HG02938 (cell line): Measurements from ENCODE around the gene STPG2.

Experiments
- ATAC-seq: cut with Tn5 transposase; IDR thresholded peaks from one replicate; pipeline ENCODE4 v1.9.1; 2021; ENCODE audit warnings: mild to moderate bottlenecking, moderate library complexity; ENCODE audit not compliant: unreplicated experiment

Gene STPG2

DNA sequence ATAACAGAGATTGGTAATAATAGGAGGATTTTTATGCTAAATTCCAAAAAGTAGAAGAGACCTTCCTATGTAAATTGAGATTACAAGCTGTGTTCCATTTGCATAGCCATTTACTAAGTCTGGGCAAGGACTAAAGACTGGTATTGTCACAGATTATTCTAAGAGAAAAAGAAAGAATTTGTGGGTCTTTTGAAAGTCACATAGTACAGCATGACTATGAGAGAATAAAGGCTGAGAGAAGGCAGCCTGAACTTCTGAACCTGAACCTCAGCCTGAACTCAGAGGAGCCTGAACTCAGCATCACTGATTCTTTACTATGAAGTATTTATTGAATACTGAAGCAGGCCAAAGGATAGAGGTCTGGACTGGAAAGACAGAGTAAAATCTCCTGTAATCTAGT is 297.5 kb downstream of the STPG2 start:
- no peak for ATAC-seq

DNA sequence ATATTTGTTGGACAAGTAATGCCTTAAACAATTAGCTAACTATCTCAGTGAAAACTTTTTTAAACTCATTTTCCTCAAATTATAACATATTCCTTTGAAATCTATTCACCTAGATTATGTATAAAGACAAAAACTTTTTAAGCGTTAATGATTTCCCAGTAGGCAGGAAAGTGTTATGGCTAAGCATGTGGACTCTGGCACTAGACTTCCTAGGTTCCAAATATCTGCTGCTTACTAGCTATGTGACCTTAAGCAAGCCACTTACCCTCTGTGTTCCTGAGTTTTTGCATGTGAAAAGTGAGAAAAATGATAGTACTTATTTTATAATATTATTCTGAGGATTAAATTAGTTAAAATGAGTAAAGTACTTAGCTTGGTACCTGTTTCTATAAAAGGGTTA is 301.8 kb downstream of the STPG2 start:
- no peak for ATAC-seq

DNA sequence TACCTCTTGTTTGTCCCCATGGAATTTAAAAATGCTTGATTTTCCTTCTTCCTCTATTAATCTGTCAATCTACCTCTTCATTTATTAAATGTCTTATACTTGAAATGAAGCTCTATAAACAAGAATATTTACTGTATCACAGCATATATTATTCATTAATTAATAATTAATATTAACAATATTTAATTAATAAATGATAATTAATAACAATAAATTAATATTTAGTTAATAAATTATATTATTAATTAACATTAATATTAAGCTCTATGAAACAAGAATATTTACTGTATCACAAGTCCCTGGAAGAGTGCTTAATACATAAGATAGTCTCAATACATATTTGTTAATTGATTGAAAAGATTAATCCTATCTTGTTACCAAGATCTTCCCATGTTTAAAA is 306.6 kb downstream of the STPG2 start:
- ATAC-seq, result no peak

DNA sequence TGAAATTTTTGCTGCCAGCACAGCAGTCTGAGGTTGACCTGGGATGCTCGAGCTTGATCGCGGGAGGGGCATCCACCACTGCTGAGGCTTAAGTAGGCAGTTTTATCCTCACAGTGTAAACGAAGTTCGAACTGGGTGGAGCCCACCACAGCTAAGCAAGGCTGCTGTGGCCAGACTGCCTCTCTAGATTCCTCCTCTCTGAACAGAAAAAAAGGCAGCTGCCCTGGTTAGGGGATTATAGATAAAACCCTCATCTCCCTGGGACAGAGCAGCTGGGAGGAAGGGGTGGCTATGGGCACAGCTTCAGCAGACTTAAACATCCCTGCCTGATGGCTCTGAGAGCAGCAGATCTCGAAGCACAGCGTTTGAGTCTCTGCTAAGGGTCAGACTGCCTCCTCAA is 314.6 kb downstream of the STPG2 start:
- no peak for ATAC-seq

DNA sequence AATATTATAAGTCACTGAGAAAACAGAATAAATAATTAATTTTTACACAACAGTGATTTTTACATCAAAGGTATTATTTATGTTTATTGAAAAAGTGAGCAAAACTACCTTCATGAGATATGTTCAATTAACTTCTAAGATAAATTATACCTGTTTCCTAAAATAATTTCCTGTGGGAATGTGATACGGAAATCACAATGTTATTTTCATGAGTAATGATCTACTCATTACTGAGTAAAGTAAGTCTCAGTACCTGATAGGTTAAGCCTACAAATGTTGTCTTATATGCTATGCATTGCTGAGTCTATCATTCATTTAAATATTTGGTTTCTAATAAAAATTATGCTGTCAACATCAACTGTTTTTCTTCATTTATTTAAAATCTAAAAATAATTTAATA is 324.0 kb downstream of the STPG2 start:
- no peak for ATAC-seq

DNA sequence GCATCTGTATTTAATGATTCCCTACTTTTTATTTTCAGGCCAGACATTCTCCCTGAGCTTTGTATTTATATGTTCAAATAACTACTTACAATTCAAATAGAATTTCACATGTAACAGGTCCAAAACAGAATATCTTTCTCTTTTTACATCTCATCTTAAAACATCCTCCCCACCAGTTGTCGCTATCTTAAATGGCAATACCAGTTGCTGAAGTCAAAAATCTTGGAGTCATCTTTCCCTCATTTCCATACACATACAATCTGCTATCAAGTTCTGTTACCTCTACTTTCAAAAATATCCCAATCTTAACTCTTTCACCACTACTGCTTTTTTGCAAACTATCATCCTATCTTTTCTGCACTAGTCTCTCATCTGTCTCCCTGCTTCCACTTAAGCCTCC is 330.5 kb downstream of the STPG2 start:
- ATAC-seq, result no peak

DNA sequence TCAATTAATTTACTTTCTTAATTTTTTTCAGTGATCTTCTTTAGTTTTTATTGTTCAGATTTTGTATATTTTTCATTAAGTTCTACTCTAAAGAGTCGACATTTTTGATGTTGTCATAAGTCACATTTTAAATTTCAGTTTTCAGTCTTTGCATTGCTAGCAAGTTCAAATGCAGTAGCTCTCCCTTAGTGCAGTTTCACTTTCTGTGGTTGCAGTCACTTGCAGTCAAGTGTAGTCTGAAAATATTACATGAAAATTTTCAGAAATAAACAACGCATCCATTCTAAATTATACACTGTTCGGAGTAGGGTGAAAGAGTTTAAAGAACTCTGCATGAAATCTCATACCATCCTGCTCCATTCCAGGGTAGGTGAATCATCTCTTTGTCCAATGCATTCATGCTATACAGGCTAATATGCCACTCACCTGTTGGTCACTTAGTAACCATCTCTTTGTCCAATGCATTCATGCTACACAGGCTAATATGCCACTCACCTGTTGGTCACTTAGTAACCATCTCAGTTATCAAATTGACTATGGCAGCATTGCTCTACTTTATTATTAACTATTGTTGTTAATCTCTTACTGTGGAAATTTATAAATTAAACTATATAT is 356.9 kb downstream of the STPG2 start:
- no peak for ATAC-seq

DNA sequence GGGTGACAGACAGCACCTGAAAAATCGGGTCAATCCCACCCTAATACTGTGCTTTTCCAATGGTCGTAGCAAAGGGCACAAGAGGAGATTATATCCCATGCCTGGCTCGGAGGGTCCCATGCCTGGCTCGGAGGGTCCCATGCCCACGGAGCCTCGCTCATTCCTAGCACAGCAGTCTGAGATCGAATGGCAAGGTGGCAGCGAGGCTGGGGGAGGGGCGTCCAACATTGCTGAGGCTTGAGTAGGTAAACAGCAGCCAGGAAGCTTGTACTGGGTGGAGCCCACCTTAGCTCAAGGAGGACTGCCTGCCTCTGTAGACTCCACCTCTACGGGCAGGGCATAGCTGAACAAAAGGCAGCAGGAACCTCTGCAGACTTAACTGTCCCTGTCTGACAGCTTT is 365.1 kb downstream of the STPG2 start:
- ATAC-seq, result no peak

DNA sequence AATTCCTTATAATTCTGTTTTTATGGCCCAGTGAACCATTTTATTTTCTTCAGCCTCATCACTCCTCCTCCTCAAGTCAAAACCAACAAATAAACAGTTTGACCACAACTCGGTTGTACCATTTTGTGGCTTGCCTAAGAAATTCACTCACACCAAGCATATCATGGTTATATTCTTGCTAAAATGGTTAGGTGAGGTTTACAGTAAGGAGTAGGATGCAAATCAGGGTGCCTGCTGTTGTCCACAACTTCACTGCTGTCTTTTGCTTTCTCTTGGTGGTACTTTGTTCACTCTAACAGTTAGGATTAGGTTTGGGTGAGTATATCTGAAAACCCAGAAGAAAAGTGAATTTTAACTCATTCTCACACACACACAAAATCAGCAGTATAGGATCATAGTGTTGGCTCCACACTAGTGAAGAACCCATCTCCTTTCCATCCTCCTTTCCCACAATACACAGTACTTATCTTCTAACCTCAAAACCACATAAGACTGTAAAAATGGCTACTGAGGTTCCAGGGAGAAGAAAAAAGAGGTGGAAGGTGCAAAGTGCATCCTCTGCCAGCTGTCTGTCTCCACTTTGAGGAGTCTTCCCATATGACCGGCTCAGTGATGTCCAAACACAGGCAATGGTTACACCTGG is 368.8 kb downstream of the STPG2 start:
- ATAC-seq, result no peak

DNA sequence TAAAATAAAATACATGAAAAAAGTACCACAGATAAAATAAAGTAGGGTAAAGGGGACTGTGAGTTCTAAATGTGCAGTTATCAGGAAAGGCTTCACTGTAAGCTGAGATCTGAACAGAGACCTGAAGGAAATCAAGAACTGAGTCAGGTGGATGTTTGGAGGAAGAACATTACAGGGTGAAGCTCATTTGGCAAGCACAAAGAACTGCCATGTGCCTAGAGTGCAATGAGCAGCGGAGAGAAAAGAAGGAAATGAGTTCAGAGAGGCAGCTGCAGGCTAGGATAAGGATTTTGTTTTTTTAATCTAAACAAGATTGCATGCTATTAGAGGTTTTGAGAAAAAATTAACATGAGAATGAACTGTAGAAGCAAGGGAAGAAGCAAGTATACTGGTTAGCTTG is 373.1 kb downstream of the STPG2 start:
- no peak for ATAC-seq

DNA sequence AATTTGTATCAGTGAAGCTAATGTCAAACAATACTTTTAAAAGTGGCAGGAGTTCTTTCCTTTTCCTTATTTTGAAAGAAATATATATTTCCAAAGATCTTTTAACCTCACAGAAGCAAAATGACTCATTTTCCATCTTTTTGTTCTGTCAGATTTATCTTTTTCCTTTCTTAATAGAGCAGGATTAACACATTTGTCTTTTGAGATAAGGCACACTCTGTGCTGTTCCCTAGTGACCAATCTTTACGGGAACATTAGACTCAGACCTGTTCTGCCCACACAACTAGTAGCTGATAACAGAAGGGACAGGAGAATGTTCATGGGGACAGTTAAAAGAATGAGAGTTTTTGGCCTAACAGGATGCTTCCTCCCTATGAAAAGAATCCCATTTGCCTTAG is 381.2 kb downstream of the STPG2 start:
- ATAC-seq, result no peak

DNA sequence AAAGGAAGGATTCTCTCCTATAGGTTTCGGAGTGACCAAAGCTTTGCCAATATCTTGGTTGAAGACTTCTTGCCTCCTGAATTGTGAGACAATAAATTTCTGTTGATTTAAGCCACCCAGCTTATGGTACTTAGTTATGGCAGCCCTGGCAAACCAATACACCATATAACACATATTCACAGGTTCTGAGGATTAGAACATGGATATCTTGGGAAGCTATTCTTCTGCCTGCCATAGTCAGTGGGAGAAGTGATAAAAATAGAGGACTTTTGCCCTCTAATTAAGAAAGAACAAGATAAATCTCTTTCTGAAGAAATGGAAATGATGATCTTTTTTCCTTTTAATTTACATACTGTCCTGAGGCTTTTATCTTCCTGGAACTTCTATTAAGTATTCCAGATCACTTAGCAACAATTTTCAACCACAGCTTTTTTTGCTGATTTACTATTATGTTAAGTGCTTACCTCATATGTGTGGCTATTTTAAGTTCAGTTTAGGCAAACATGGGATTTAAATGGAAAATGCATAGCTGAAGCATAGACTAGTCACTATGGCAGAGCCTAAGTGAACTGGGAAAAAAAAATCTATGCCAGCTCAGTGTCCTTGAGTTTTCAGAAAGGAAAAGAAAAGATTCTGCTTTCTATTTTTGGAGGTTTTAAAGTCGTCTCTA is 381.7 kb downstream of the STPG2 start:
- no peak for ATAC-seq

DNA sequence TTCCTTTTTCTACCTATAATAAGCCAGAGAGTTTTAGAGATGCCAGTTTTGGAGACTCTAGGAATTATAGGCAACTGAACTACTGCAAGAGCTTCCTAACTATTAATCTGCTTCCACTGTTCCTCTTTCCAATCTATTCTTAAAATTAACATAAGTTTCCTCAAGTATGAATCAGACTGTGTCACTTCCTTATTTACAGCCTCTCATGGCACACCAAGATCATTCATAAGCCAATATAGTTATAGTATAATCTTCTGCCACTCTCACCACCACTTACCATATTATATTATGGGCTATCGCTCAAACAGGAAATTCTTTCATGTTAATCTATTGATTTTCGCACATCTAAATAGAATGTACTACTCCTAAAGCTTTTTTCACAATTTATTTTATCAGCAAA is 383.5 kb downstream of the STPG2 start:
- no peak for ATAC-seq

DNA sequence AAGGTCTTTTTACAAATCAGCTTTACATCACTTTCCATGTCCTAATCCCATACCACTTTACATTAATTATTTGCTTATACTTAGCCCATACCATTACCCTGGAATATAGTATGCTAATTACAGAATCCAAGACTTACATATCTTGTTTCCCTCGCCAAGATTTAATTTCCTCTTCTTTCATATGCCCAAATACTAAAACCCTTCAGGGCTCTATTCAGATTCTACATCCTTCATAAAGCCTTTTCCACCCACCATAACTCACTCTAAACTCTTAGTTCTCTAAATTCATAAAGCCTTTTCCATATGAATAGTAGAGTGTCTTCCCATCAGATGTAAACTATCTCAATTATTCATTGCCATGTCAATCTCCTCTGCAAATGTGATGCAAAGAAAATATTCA is 390.7 kb downstream of the STPG2 start:
- no peak for ATAC-seq

DNA sequence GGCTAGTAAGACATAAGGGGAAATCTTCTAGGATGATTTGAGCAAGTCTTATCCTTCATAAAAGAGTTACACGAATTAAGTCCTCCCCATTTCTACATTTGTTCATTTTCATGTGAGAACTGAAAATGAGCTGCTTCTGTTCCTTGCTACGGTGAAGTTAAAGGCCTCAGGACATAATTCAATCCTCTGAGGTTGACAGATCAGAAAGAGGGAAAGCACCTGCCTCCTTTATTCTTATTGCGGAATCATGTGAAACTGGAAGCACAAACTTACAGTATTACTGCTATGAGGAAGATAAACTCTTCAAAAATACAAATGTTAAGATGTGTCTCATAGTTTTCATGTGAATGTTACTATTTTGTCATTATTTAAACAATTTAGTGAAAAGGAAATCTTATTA is 395.3 kb downstream of the STPG2 start:
- ATAC-seq, result no peak

DNA sequence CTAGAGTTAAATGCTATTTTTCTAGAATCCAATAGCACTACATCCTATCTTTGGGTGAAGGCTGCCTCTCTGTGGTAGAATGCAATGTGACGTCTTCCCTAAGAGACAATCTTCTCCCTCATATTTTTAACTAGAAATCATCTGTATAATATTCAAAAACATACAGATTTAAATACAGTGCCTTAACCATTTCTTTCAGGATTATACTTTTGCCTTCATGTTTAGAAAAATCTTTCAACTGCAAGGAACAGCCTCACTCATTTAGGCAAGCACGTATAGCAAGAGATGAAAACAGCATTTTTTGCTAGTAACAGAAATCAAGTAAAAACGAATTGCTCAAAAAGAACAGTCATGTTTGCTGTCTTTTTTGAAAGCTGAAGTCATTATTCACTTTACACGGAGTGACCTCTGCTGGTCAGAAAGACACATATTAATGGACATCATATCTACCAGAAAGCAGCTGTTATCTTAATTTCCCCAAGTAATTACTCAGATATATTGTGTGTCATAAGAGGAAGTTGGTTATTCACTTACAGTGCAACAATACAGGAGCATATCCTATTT is 422.3 kb downstream of the STPG2 start:
- ATAC-seq, result no peak

DNA sequence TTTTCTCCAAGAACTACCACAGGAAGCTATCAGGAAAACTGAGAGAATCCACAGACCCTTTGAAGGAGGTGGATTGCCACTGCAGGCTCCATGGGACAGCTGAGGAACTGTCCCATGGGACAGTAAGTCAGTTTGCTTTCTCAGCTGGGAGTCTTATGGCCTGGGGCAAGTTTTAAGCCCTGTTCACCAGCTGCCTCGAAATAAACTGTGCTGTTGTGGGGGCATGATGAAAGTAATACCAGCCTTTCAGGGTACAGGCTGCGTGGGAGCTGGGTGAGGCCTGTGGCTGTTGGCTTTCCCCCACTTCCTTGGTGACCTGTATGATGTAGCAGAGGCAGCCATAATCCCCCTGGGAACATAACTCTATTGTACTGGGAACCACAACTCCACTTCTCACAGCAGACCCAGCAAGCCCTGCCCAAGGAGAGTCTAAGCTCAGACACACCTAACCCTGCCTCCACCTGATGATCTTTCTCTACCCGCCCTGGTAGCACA is 452.1 kb downstream of the STPG2 start:
- no peak for ATAC-seq

DNA sequence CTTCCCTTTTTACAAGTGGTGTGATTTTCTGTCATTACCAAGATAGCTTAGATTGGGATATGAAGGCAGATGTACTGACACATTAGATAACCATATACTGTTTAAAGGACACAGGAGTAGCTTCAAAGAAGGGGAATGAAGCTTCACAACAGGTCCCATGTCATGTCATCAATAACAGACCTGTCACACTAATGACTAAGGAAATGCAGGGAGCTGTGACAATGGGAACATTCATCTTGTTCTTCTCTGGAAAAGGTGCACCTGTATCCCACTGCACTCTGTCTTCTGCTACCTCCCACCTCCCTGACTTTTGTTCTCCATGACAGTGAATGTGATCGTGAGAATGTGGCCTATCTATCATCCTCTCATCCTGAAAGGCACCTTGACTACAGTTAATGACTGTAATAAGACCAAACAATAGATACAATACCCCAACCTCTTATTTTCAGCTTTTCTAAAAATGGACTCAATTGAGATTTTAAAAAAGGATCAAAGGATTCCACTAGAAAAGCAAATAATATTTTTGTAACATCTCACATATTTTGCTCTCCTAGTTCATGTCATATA is 472.5 kb downstream of the STPG2 start:
- ATAC-seq, result no peak

DNA sequence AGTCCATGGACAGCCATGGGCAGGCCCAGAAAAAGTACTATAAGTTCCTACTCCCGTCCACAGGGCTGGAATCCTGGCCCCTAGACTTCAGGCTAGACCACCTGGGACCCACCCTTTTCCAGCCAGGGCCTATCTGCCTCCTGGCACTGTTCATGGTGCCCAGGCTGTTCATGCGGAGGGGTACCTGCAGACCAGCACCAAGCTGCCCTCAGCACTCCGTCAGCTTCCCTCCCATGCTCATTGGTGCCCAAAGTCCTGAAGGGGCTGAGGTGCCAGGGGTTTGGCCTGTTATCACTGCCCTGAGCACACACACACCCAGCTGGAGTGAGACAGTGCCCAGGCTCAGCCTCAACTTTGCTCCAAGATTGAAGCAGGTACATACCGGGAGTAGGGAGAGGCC is 477.7 kb downstream of the STPG2 start:
- no peak for ATAC-seq

DNA sequence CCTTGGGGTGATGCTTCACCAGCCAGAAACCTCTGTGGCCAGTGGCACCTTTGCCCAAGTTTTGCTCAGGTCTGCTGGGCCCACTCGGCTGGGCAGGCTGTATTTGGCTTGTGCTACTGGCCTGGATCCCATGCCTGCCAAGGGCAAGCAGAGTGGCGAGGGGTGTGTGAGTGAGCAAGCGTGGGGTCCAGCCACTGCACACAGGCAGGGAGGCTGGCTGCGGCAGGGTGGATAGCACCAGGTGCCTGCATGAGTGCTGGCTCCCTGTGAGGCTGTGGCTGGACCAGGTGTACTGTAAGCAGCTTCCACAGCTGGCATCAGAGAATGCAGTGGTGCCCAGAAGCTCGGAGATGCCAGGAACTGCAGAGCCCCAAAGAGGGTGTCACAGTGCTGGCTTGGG is 478.5 kb downstream of the STPG2 start:
- no peak for ATAC-seq

DNA sequence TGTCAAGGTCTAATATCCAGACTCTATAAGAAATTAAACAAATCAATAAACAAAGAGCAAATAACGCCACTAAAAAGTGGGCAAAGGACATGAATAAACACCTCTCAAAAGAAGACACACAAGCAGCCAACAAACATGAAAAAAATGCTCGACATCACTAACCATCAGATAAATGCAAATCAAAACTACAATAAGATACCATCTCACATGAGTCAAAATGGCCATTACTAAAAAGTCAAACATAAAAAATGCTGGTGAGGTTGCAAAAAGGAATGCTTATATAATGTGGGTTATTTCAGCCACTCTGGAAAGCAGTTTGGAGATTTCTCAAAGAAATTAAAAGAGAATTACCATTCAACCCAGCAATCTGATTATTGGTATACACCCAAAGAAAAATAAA is 481.1 kb downstream of the STPG2 start:
- no peak for ATAC-seq
